GM06990 (cell line): ENCODE results near the gene TNFRSF1B.

Experiments used
- DNase-seq: peaks from one replicate; pipeline ENCODE4 v3.0.0-alpha.2; 2011; ENCODE audit not compliant: insufficient read length; ENCODE audit errors: extremely low read depth
- H3K27me3 ChIP-seq: replicated peaks from 2 replicates; pipeline ENCODE4 v1.6.0; 2011; ENCODE audit warnings: low read length; ENCODE audit not compliant: control insufficient read depth, insufficient read depth
- H3K36me3 ChIP-seq: 2 replicates; pipeline ENCODE4 v1.5.1; 2011; ENCODE audit warnings: low read length; ENCODE audit not compliant: control insufficient read depth, insufficient read depth
- H3K4me3 ChIP-seq: replicated peaks from 2 replicates; pipeline ENCODE4 v1.5.1; 2011; ENCODE audit warnings: low read depth, mild to moderate bottlenecking, control low read depth, low read length
- CTCF ChIP-seq: IDR thresholded peaks from 2 replicates; pipeline ENCODE4 v1.5.1; 2011; ENCODE audit warnings: low read length, control low read depth, mild to moderate bottlenecking, inconsistent platforms; ENCODE audit not compliant: insufficient read depth, poor library complexity, severe bottlenecking

TNFRSF1B gene

GRCh38 chr1:12173631-12174121 lies 6.9 kb downstream of the TNFRSF1B start:
- DNase-seq: peak; percentile 63
- Histone ChIP-seq H3K36me3 (peaks cover 5% of the 10 kb centered on the region; the same call in 1 of the 2 replicates), H3K27me3 (no peaks in the 10 kb centered on the region), H3K4me3 (no peak overlapping the region)
- TF ChIP-seq CTCF: no peak

- no peaks in the 10 kb centered on the region for H3K27me3 ChIP-seq
- TF ChIP-seq CTCF: no peak
- DNase-seq: no peak
- H3K36me3 ChIP-seq: no peaks in the 10 kb centered on the region; the same call in 1 of the 2 replicates
- H3K4me3 ChIP-seq: no peak overlapping the region
Measured at GRCh38 chr1:12174924-12175810, 8.4 kb downstream of the TNFRSF1B start.

GRCh38 chr1:12176298-12177118 lies 9.7 kb downstream of the TNFRSF1B start:
- no peak for TF ChIP-seq CTCF
- DNase-seq: no peak

DNA sequence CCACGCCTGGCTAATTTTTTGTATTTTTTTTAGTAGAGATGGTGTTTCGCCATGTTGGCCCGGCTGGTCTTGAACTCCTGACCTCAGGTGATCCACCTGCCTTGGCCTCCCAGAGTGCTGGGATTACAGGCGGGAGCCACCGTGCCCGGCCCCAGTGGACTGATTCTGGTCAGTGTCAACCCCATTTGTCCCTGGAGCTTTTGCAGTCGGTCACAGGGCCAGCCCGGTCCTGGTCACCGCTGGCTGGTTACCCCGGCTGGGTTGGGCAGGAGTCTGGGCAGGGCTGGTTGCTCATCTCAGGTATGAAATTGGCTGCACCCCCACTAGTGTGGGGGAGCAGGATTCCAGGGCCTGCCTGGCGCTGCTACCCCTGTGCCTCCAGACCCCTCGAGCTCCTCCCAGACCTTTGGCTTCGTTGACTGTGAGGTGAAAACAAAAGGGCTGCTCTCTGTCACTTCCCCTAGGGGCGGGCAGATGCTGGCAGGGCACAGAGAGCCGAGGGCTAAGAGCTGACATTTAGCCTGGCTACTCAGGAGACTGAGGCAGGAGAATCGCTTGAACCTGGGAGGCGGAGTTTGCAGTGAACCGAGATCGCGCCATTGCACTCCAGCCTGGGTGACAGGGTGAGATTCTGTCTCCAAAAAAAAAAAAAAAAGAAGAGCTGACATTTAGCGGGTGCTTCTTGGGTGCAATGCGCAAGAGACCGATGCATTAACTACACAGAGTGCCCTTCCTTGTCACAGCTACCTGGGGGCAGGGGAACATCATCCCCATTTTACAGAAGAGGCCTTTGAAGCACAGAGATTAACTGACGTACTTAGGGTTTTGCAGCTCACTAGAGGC lies 10.6 kb downstream of the TNFRSF1B start:
- H3K4me3 ChIP-seq: no peak overlapping the region
- no peaks in the 10 kb centered on the region for H3K27me3 ChIP-seq
- no peak for TF ChIP-seq CTCF
- no peak for DNase-seq
- peaks cover 4% of the 10 kb centered on the region for H3K36me3 ChIP-seq

More at GRCh38 chr1:12176298-12177118, 9.7 kb downstream of the TNFRSF1B start:
- Histone ChIP-seq H3K36me3 (peaks cover 3% of the 10 kb centered on the region), H3K4me3 (no peak overlapping the region), H3K27me3 (no peaks in the 10 kb centered on the region)

GRCh38 chr1:12177999-12178441 lies 11.2 kb downstream of the TNFRSF1B start:
- Histone ChIP-seq H3K36me3 (peaks cover 4% of the 10 kb centered on the region), H3K4me3 (no peak overlapping the region), H3K27me3 (no peaks in the 10 kb centered on the region)
- DNase-seq: no peak
- TF ChIP-seq CTCF: no peak
